Natural killer cell treated with Interleukin-12 subunit alpha and Interleukin-12 subunit beta and Interleukin-15 and Interleukin-18, amount 100 ng/mL, for 72 hours (primary cell): ENCODE measurements around the gene PDZD4. TPM values are rescaled to one million over a fixed set of nuclear protein-coding genes. Genes with fewer than 3 reads are reported as not detected.

Source experiments
- ATAC-seq, 2 donors: fragments of 150-1000 bp; cut with Tn5 transposase in 1 of 2; sonication (Bioruptor Pico), chemical (Tn5 transposase) in 1 of 2; 2 replicates each; pipeline ENCODE4 v1.10.0; 2021
- DNase-seq: peaks from one replicate; pipeline ENCODE4 v3.0.0; 2022; ENCODE audit warnings: low spot score
- H3K27ac Mint-ChIP-seq, 2 donors: 1 replicate in 1 of 2; 2 replicates in 1 of 2; pipeline ENCODE4 v1.8.0; 2022; ENCODE audit warnings: mixed read lengths in 2 of 2, mild to moderate bottlenecking in 1 of 2, moderate library complexity in 1 of 2
- H3K27me3 Mint-ChIP-seq, 2 donors: 1 replicate in 1 of 2; 2 replicates in 1 of 2; pipeline ENCODE4 v1.8.0; 2022; ENCODE audit warnings: mixed read lengths in 2 of 2
- H3K36me3 Mint-ChIP-seq: one replicate; pipeline ENCODE4 v1.8.0; 2022; ENCODE audit warnings: mixed read lengths
- H3K4me1 Mint-ChIP-seq, 2 donors: 1 replicate in 1 of 2; 2 replicates in 1 of 2; pipeline ENCODE4 v1.8.0; 2022; ENCODE audit warnings: low read depth in 2 of 2, mixed read lengths in 2 of 2, mild to moderate bottlenecking in 1 of 2
- H3K4me3 Mint-ChIP-seq: one replicate; pipeline ENCODE4 v1.8.0; 2022; ENCODE audit warnings: mixed read lengths
- H3K9me3 Mint-ChIP-seq: 2 replicates; pipeline ENCODE4 v1.8.0; 2022; ENCODE audit warnings: mixed read lengths
- total RNA-seq, 2 donors: library from RNA; stranded (reverse); gene quantifications; one replicate each; pipeline ENCODE4 v1.2.3, GENCODE V29; 2022

Gene PDZD4
- total RNA-seq, 2 donors from 2014 or later: 2.2 to 2.7 TPM

GRCh38 chrX:153761863-153762262 lies 68.5 kb downstream of the PDZD4 start:
- Mint-ChIP-seq H3K4me3 (no peak overlapping the region), H3K27me3 (peaks cover 0 to 9% of the 10 kb centered on the region in 2 donors), H3K4me1 (peaks cover 0 to 6% of the 10 kb centered on the region in 2 donors), H3K36me3 (no peaks in the 10 kb centered on the region), H3K27ac (no peak overlapping the region), H3K9me3 (no peaks in the 10 kb centered on the region)
- no peak for ATAC-seq
- no peak for DNase-seq

- Mint-ChIP-seq H3K4me1 (no peaks in the 10 kb centered on the region), H3K9me3 (no peaks in the 10 kb centered on the region), H3K4me3 (no peak overlapping the region), H3K27me3 (peaks cover 0 to 19% of the 10 kb centered on the region in 2 donors), H3K36me3 (no peaks in the 10 kb centered on the region), H3K27ac (no peak overlapping the region)
- DNase-seq: no peak
- no peak for ATAC-seq
These were observed 75.2 kb downstream of the PDZD4 start for GRCh38 chrX:153755136-153755535.

Other genes with a start within 250 kb of the PDZD4 start
- gene CCNQ, start 231.4 kb downstream of the PDZD4 start, total RNA-seq: 10 to 100 TPM; 16.4 to 30.7 TPM
- gene DUSP9, start 183.3 kb downstream of the PDZD4 start, total RNA-seq: not detected
- not detected for gene PNCK, start 156.7 kb downstream of the PDZD4 start, total RNA-seq
- gene SLC6A8, start 142.6 kb downstream of the PDZD4 start, total RNA-seq: 1 to 10 TPM; 2.3 to 4.1 TPM
- gene BCAP31, start 106.2 kb downstream of the PDZD4 start, total RNA-seq: 100 to 1,000 TPM; 156 to 159 TPM
- 10 to 100 TPM in 1 of 2 donors, 1 to 10 TPM in 1; 7.4 to 12.2 TPM for gene ABCD1, start 105.7 kb downstream of the PDZD4 start, total RNA-seq
- gene PLXNB3, start 66.3 kb downstream of the PDZD4 start, total RNA-seq: 1 to 10 TPM in 1 of 2 donors, under 1 TPM in 1; 0.48 to 2.4 TPM
- not detected for gene SRPK3, start 49.5 kb downstream of the PDZD4 start, total RNA-seq
- gene IDH3G, start 36.2 kb downstream of the PDZD4 start, total RNA-seq: 10 to 100 TPM; 62.5 to 74.1 TPM
- 100 to 1,000 TPM; 266 to 306 TPM for gene SSR4, start 35.9 kb downstream of the PDZD4 start, total RNA-seq
- gene L1CAM, start 55.6 kb upstream of the PDZD4 start, total RNA-seq: 1 to 10 TPM in 1 of 2 donors, under 1 TPM in 1; 0.74 to 1.2 TPM
- gene AVPR2, start 74.1 kb upstream of the PDZD4 start, total RNA-seq: not detected
- 100 to 1,000 TPM; 155 to 276 TPM for gene ARHGAP4, start 95.7 kb upstream of the PDZD4 start, total RNA-seq
- gene NAA10, start 104.5 kb upstream of the PDZD4 start, total RNA-seq: 100 to 1,000 TPM; 115 to 175 TPM
- gene RENBP, start 114.1 kb upstream of the PDZD4 start, total RNA-seq: 1 to 10 TPM; 4.8 to 5.4 TPM
- 100 to 1,000 TPM; 105 to 131 TPM for gene HCFC1, start 141.3 kb upstream of the PDZD4 start, total RNA-seq
- 1 to 10 TPM; 2.4 to 6.9 TPM for gene TMEM187, start 142.2 kb upstream of the PDZD4 start, total RNA-seq
- 100 to 1,000 TPM; 136 to 258 TPM for gene IRAK1, start 189.4 kb upstream of the PDZD4 start, total RNA-seq